Measurements from ENCODE around the gene PIGR. TPM values are rescaled to one million over a fixed set of nuclear protein-coding genes. Genes with fewer than 3 reads are reported as not detected.
A peak's percentile ranks its signal among the peaks of the same experiment; 100 is the strongest.

Gene PIGR
- total and polyA plus RNA-seq, 9 of the 15 experiments (the other 6 are each of a cell fraction or from before 2014, with no cell fraction given), result 0.01 to 1.5 (median 0.03) TPM; not detected in 4

GRCh38 chr1:206911064-206911663, 35.1 kb downstream of the PIGR start (continued):
- TF ChIP-seq JUND (IDR thresholded peaks at IDR 0.05; ENCODE audit: borderline replicate concordance, low read depth, low read length), result 0 out of 2 replicates have a peak, but pooled peaks have one; percentile 19
- TF ChIP-seq JUND (tag; IDR thresholded peaks at IDR 0.05; ENCODE audit: borderline replicate concordance, low read depth, low read length), result no peak
- 0 out of 2 replicates have a peak, but pooled peaks have one; percentile 30 for TF ChIP-seq KLF16 (IDR thresholded peaks at IDR 0.05)
- TF ChIP-seq NFIC (IDR thresholded peaks at IDR 0.05), result no peak
- no peak for TF ChIP-seq ZNF224 (CRISPR knock-in tag; IDR thresholded peaks at IDR 0.05)
- no peak for TF ChIP-seq ZFP36 (IDR thresholded peaks at IDR 0.05; ENCODE audit: low read depth, low read length, partially characterized antibody)
- TF ChIP-seq GABPB2 (CRISPR knock-in tag; conservative IDR thresholded peaks at IDR 0.05), result no peak
- 0 out of 4 replicates have a peak, but pooled peaks of 1 of the 2 experiments have one; percentile 12 for TF ChIP-seq RCOR1 (IDR thresholded peaks at IDR 0.05; ENCODE audit: borderline replicate concordance in 1 of 2, low read depth in 2 of 2, low read length in 2 of 2)
- no peak for TF ChIP-seq DNMT1 (IDR thresholded peaks at IDR 0.05)
- peak; percentile 79 to 91 (median 80) for TF ChIP-seq CTCF (IDR thresholded peaks at IDR 0.05 in 2 of 3, conservative IDR thresholded peaks at IDR 0.05 in 1 of 3; ENCODE audit: insufficient read depth in 2 of 3, low read depth in 1 of 3, low read length in 3 of 3)
- TF ChIP-seq ZNF146 (CRISPR knock-in tag; IDR thresholded peaks at IDR 0.05; ENCODE audit: unreplicated experiment), result no peak
- TF ChIP-seq NCOA6 (IDR thresholded peaks at IDR 0.05), result no peak
- TF ChIP-seq ZNF384 (IDR thresholded peaks at IDR 0.05; ENCODE audit: low read depth, low read length), result peak; percentile 90
- no peak for TF ChIP-seq ZKSCAN8 (CRISPR knock-in tag; IDR thresholded peaks at IDR 0.05)
- 0 out of 4 replicates have a peak, but pooled peaks of 1 of the 2 experiments have one; percentile 44 for TF ChIP-seq ARNT (IDR thresholded peaks at IDR 0.05)
- TF ChIP-seq REST (IDR thresholded peaks at IDR 0.05; ENCODE audit: borderline replicate concordance), result peak; percentile 57
- TF ChIP-seq REST (CRISPR knock-in tag; IDR thresholded peaks at IDR 0.05; ENCODE audit: low read depth), result no peak
- TF ChIP-seq NCOA4 (IDR thresholded peaks at IDR 0.05; ENCODE audit: partially characterized antibody), result no peak
- no peak for TF ChIP-seq ESRRA (IDR thresholded peaks at IDR 0.05; ENCODE audit: borderline replicate concordance, low read depth)
- no peak for TF ChIP-seq TBP (optimal IDR thresholded peaks at IDR 0.05; ENCODE audit: low read depth, low read length)
- TF ChIP-seq PPARD (CRISPR knock-in tag; IDR thresholded peaks at IDR 0.05), result no peak
